ENCODE results near the gene STX18.

GRCh38 chr4:4387531-4388310 lies 154.1 kb downstream of the STX18 start:
- TF ChIP-seq CTCF (IDR thresholded peaks at IDR 0.05; ENCODE audit: extremely low read depth in 1 of 2, insufficient read depth in 1 of 2, low read depth in 1 of 2, low read length in 2 of 2) = no peak
- TF ChIP-seq EZH2 (IDR thresholded peaks at IDR 0.05; ENCODE audit: borderline replicate concordance, low read depth, low read length, severe bottlenecking) = peak; percentile 49
- TF ChIP-seq POLR2A (IDR thresholded peaks at IDR 0.05; ENCODE audit: low read depth, low read length) = no peak
- TF ChIP-seq MAX (IDR thresholded peaks at IDR 0.05; ENCODE audit: insufficient read depth, insufficient read length) = no peak
- no peak for TF ChIP-seq MYC (IDR thresholded peaks at IDR 0.05; ENCODE audit: low read depth, low read length)
- TF ChIP-seq JUN (IDR thresholded peaks at IDR 0.05; ENCODE audit: borderline replicate concordance, insufficient read depth, insufficient read length, low read depth) = no peak
- no peak for TF ChIP-seq POLR2AphosphoS5 (IDR thresholded peaks at IDR 0.05; ENCODE audit: insufficient read depth, low read depth, low read length)
